ENCODE results near the gene OLFM3.

Gene OLFM3

DNA sequence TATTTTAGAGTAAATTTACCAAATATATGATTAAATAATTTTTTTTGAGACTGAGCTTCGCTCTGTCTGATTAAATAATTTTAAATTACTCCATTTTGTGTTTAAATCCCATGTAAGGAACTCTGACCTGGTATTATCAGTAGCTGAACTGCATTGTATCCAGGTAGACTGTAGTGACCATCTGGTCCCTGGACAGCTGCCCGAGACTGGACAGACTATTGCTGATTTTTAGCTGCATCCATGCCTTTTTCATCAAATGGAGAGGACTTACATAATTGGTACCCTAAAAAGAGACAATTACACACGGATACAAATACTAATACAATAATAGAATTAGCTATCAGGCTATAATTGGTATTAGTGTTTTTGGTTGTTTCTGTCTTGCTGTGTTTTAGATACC, 20.6 kb downstream of the OLFM3 start:
- no peak overlapping the region for H3K4me3 ChIP-seq (ENCODE audit: low read depth, low read length)
- H3K27me3 ChIP-seq (ENCODE audit: control insufficient read depth, insufficient read depth, low read length) = no peaks in the 10 kb centered on the region
- no peaks in the 10 kb centered on the region for H3K36me3 ChIP-seq (ENCODE audit: control insufficient read depth, insufficient read depth, low read length)
- H3K27ac ChIP-seq (ENCODE audit: low read depth, low read length) = no peak overlapping the region
- peaks cover 3% of the 10 kb centered on the region; the same call in 1 of the 2 replicates for H3K4me1 ChIP-seq (ENCODE audit: control insufficient read depth, insufficient read depth, low read length)
- no peak overlapping the region for H3K9ac ChIP-seq (ENCODE audit: low read depth, low read length)
- no peaks in the 10 kb centered on the region for H3K9me3 ChIP-seq (ENCODE audit: control insufficient read depth, insufficient read depth, low read length)

DNA sequence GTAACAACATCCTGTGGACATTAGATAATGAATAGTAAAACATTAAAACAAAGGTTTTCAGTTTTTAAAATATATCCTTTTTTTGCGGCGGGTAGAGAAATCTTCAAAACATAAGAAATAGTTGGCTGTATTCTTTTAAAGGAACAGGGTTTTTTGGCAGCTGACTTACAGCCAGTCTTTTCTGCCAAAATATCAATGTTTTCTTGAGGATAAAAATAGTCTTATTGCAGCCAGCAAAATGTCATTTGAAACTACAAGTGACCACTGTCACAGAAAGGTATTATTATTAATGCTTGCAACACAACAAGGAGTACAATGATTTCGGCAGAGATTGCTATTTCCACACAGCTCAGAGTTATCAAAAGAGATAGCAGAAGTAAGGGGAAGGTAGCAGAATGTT, 21.4 kb downstream of the OLFM3 start:
- H3K9me3 ChIP-seq (ENCODE audit: control insufficient read depth, insufficient read depth, low read length) = no peaks in the 10 kb centered on the region
- H3K36me3 ChIP-seq (ENCODE audit: control insufficient read depth, insufficient read depth, low read length) = no peaks in the 10 kb centered on the region
- no peak overlapping the region for H3K4me3 ChIP-seq (ENCODE audit: low read depth, low read length)
- no peaks in the 10 kb centered on the region for H3K27me3 ChIP-seq (ENCODE audit: control insufficient read depth, insufficient read depth, low read length)
- H3K9ac ChIP-seq (ENCODE audit: low read depth, low read length) = no peak overlapping the region
- peaks cover 5% of the 10 kb centered on the region; the same call in 1 of the 2 replicates for H3K4me1 ChIP-seq (ENCODE audit: control insufficient read depth, insufficient read depth, low read length)
- H3K27ac ChIP-seq (ENCODE audit: low read depth, low read length) = no peak overlapping the region

DNA sequence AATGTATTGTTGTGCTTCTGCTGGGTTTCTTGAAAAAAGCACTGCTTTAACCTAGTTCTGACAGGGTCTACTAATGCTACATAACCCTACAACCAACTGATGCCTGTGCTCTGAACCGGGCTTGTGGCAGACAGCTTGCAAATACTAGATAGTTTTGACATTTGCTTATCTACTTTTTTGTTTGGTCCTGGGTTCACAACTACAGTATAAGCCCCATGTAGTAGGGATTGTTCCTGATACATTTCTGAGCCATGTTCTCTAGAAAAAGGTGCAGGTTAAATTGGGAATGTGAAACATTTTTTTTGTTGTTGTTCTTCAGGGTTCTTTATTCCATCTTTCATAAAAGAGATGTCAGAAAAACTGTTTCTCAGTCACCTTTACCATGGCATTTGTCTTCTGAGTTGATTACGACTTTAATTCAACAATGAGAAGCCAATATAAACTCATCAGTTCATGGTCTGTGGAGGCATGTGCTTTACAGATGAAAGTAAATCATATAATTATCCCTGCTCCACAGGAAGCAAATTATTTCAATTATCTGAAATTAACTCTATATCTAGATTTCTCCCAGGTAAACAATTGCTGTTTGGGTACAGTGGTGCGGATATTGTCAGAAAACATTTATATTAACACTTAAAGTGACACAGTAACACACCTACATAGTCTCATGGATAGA, 22.0 kb downstream of the OLFM3 start:
- H3K27ac ChIP-seq (ENCODE audit: low read depth, low read length) = no peak overlapping the region
- H3K4me1 ChIP-seq (ENCODE audit: control insufficient read depth, insufficient read depth, low read length) = peaks cover 5% of the 10 kb centered on the region; the same call in 1 of the 2 replicates
- no peaks in the 10 kb centered on the region for H3K9me3 ChIP-seq (ENCODE audit: control insufficient read depth, insufficient read depth, low read length)
- H3K4me3 ChIP-seq (ENCODE audit: low read depth, low read length) = no peak overlapping the region
- no peaks in the 10 kb centered on the region for H3K27me3 ChIP-seq (ENCODE audit: control insufficient read depth, insufficient read depth, low read length)
- H3K9ac ChIP-seq (ENCODE audit: low read depth, low read length) = no peak overlapping the region
- H3K36me3 ChIP-seq (ENCODE audit: control insufficient read depth, insufficient read depth, low read length) = no peaks in the 10 kb centered on the region

DNA sequence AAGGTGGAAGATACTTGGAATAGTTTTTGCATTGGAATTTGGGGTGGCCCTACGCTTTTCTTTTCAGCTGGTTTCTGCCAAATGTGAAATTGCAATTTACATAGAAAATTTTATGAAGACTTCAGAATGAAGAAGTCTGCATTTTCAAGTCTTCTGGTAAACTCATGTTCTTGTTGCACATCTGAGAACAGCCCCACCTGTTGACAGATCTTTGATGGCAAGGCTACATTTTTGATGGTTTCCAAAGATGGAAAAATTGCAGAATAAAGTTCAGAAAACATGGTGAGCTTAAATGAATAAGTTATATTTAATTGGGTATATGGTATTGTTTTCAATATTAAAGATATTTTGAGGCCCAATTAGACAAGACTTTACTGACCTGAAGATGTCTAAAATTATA, 25.4 kb downstream of the OLFM3 start:
- Histone ChIP-seq H3K4me1 (ENCODE audit: control insufficient read depth, insufficient read depth, low read length) (peaks cover 5% of the 10 kb centered on the region; the same call in 1 of the 2 replicates), H3K27ac (ENCODE audit: low read depth, low read length) (no peak overlapping the region), H3K36me3 (ENCODE audit: control insufficient read depth, insufficient read depth, low read length) (no peaks in the 10 kb centered on the region), H3K27me3 (ENCODE audit: control insufficient read depth, insufficient read depth, low read length) (no peaks in the 10 kb centered on the region), H3K9me3 (ENCODE audit: control insufficient read depth, insufficient read depth, low read length) (no peaks in the 10 kb centered on the region), H3K4me3 (ENCODE audit: low read depth, low read length) (no peak overlapping the region), H3K9ac (ENCODE audit: low read depth, low read length) (no peak overlapping the region)

DNA sequence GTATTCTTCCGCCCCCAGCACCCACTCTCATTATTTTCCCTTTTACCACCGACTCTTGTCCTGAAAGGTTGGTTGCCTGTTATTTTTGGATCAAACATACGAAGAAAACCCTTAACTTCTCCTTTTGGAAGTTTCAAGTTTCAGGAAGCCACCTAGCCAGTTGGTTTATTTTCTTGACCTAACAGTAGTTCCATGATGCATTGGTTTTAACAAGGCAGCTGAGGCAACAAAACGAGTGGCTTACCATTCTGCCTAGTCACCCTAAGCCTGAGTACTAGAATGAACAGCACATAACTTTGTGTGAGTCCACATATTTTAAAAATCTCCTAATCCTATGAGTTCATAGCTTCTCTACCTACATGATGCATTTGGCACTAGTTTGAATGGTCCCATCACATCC, 28.9 kb downstream of the OLFM3 start:
- no peaks in the 10 kb centered on the region for H3K9me3 ChIP-seq (ENCODE audit: control insufficient read depth, insufficient read depth, low read length)
- H3K9ac ChIP-seq (ENCODE audit: low read depth, low read length) = no peak overlapping the region
- no peaks in the 10 kb centered on the region for H3K27me3 ChIP-seq (ENCODE audit: control insufficient read depth, insufficient read depth, low read length)
- H3K4me3 ChIP-seq (ENCODE audit: low read depth, low read length) = no peak overlapping the region
- no peaks in the 10 kb centered on the region for H3K36me3 ChIP-seq (ENCODE audit: control insufficient read depth, insufficient read depth, low read length)
- no peak overlapping the region for H3K27ac ChIP-seq (ENCODE audit: low read depth, low read length)
- 0 out of 2 replicates have a peak, but pooled peaks cover 2% of the 10 kb centered on the region for H3K4me1 ChIP-seq (ENCODE audit: control insufficient read depth, insufficient read depth, low read length)

DNA sequence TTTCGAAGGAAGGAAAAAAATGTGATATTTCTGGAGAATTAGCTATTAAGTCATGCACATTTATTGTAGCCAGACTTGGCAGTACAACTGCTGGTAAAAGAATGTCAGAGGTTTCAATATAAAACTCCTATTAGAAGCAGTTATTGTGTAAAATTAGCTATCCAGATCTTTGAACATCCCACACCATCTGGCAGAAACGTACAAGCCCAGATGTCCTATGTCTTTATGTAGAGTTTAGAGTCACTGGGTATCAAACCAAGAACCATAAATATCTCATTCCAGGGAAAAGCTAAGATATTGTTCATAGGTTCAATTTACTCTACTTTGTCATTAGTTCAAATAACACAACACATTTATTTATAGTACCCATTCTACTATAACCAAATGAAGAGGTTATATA, 31.4 kb downstream of the OLFM3 start:
- no peak overlapping the region for H3K9ac ChIP-seq (ENCODE audit: low read depth, low read length)
- H3K4me3 ChIP-seq (ENCODE audit: low read depth, low read length) = no peak overlapping the region
- H3K27ac ChIP-seq (ENCODE audit: low read depth, low read length) = no peak overlapping the region
- H3K9me3 ChIP-seq (ENCODE audit: control insufficient read depth, insufficient read depth, low read length) = no peaks in the 10 kb centered on the region
- no peaks in the 10 kb centered on the region for H3K27me3 ChIP-seq (ENCODE audit: control insufficient read depth, insufficient read depth, low read length)
- H3K4me1 ChIP-seq (ENCODE audit: control insufficient read depth, insufficient read depth, low read length) = no peaks in the 10 kb centered on the region
- no peaks in the 10 kb centered on the region for H3K36me3 ChIP-seq (ENCODE audit: control insufficient read depth, insufficient read depth, low read length)

DNA sequence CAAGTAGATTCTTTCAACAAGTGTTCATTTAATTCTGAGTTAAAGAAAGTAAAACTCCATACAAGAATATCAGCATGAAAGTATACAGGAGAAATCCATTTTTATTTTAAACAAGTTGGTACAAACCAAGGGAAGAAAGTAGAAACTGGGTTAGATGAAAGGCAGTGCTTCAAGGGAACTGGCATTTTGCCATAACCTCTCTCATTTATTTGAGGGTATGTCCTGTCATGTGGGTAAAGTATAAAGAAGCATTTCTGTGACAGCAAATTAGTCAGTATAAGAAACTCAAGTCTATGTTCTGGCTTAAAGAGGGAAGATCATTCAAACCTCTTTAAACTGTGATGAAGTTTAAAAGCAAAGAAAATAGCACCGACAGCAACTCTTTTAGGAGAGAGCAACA, 32.0 kb downstream of the OLFM3 start:
- no peak overlapping the region for H3K27ac ChIP-seq (ENCODE audit: low read depth, low read length)
- H3K4me3 ChIP-seq (ENCODE audit: low read depth, low read length) = no peak overlapping the region
- no peak overlapping the region for H3K9ac ChIP-seq (ENCODE audit: low read depth, low read length)
- no peaks in the 10 kb centered on the region for H3K27me3 ChIP-seq (ENCODE audit: control insufficient read depth, insufficient read depth, low read length)
- H3K9me3 ChIP-seq (ENCODE audit: control insufficient read depth, insufficient read depth, low read length) = no peaks in the 10 kb centered on the region
- H3K36me3 ChIP-seq (ENCODE audit: control insufficient read depth, insufficient read depth, low read length) = no peaks in the 10 kb centered on the region
- H3K4me1 ChIP-seq (ENCODE audit: control insufficient read depth, insufficient read depth, low read length) = no peaks in the 10 kb centered on the region

DNA sequence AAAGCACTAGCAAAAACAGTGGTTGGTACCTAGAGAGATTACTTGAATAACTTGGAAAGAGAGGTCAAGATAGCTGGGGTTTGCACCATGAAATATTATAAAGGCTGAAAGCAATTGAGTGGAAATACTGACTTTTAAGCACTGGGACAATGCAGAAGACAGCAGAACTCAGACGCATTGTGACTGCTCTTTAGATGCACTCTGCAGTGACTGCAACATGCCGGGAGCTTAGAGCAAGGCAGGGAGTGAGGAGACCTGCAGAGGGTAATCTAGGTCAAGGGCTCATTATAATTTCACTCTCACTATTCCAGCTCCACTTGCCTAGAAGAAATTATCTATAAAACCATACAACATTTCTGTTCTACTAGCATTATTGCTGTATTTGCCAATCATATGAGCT, 36.6 kb downstream of the OLFM3 start:
- Histone ChIP-seq H3K36me3 (ENCODE audit: control insufficient read depth, insufficient read depth, low read length) (no peaks in the 10 kb centered on the region), H3K4me3 (ENCODE audit: low read depth, low read length) (no peak overlapping the region), H3K9ac (ENCODE audit: low read depth, low read length) (no peak overlapping the region), H3K27me3 (ENCODE audit: control insufficient read depth, insufficient read depth, low read length) (no peaks in the 10 kb centered on the region), H3K4me1 (ENCODE audit: control insufficient read depth, insufficient read depth, low read length) (no peaks in the 10 kb centered on the region), H3K27ac (ENCODE audit: low read depth, low read length) (no peak overlapping the region), H3K9me3 (ENCODE audit: control insufficient read depth, insufficient read depth, low read length) (no peaks in the 10 kb centered on the region)

DNA sequence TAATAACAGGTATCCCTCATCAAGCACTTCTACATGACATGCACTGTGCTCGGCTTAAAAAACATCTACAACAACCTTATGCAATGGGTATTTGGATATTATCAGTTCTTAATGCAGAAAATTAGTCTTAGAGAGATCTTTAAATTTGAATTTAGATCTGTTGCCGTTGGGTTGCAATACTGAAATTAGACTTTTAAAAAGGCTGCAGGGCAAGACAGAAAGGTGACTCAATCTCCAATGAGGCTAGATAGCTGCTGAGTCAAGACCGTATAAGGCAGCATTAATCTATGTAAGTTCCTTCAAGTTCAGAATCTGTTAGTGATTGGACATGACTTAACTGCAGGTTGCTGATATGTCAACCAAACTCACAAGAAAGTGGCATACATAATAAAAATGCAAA, 37.3 kb downstream of the OLFM3 start:
- no peaks in the 10 kb centered on the region for H3K27me3 ChIP-seq (ENCODE audit: control insufficient read depth, insufficient read depth, low read length)
- no peaks in the 10 kb centered on the region for H3K4me1 ChIP-seq (ENCODE audit: control insufficient read depth, insufficient read depth, low read length)
- H3K27ac ChIP-seq (ENCODE audit: low read depth, low read length) = no peak overlapping the region

DNA sequence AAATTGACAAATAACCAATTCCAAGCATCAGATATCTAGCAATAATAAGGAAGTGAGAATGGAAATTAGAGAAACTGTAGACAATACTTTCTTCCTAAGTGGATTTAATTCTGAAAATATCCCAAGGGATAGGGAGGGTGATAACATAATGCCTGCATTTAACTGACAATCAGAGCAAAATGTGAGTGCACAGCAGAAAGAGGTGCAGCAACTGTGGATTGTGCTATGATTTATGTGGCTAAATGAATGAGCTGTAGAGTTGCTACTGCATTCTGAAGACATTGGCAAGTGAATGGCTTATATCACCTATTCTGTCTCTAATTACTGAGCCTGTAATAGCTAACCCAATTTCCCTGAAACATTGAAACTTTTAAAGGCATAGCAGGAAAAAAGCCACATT, 39.0 kb downstream of the OLFM3 start:
- H3K9me3 ChIP-seq (ENCODE audit: control insufficient read depth, insufficient read depth, low read length) = no peaks in the 10 kb centered on the region
- no peak overlapping the region for H3K4me3 ChIP-seq (ENCODE audit: low read depth, low read length)
- H3K4me1 ChIP-seq (ENCODE audit: control insufficient read depth, insufficient read depth, low read length) = no peaks in the 10 kb centered on the region
- H3K27ac ChIP-seq (ENCODE audit: low read depth, low read length) = no peak overlapping the region
- H3K27me3 ChIP-seq (ENCODE audit: control insufficient read depth, insufficient read depth, low read length) = no peaks in the 10 kb centered on the region
- H3K36me3 ChIP-seq (ENCODE audit: control insufficient read depth, insufficient read depth, low read length) = no peaks in the 10 kb centered on the region
- no peak overlapping the region for H3K9ac ChIP-seq (ENCODE audit: low read depth, low read length)

More for the DNA sequence above, 37.3 kb downstream of the OLFM3 start:
- Histone ChIP-seq H3K9me3 (ENCODE audit: control insufficient read depth, insufficient read depth, low read length) (no peaks in the 10 kb centered on the region), H3K36me3 (ENCODE audit: control insufficient read depth, insufficient read depth, low read length) (no peaks in the 10 kb centered on the region), H3K4me3 (ENCODE audit: low read depth, low read length) (no peak overlapping the region), H3K9ac (ENCODE audit: low read depth, low read length) (no peak overlapping the region)

DNA sequence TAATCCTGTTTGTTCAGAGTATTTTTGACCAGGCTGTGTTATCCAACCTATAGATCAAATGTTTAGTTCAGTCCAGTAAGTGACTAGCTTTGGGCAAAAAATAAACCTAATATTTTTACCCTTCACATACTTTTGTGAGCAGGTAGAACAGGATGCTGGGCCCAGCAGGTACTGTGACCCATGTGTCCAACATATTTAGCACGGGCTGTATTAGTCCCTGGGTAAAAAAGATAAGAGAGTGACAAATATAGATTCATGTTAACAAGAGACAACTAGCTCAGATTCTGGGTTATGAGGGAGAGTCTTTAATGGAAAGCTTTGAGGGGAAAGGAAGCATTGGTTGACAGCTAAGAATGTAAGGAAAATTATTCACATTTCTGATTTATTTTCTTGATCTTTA, 43.1 kb downstream of the OLFM3 start:
- Histone ChIP-seq H3K27me3 (ENCODE audit: control insufficient read depth, insufficient read depth, low read length) (no peaks in the 10 kb centered on the region), H3K27ac (ENCODE audit: low read depth, low read length) (no peak overlapping the region), H3K4me1 (ENCODE audit: control insufficient read depth, insufficient read depth, low read length) (no peaks in the 10 kb centered on the region), H3K4me3 (ENCODE audit: low read depth, low read length) (no peak overlapping the region), H3K9me3 (ENCODE audit: control insufficient read depth, insufficient read depth, low read length) (no peaks in the 10 kb centered on the region), H3K36me3 (ENCODE audit: control insufficient read depth, insufficient read depth, low read length) (no peaks in the 10 kb centered on the region), H3K9ac (ENCODE audit: low read depth, low read length) (no peak overlapping the region)

All from HUES48 (cell line).